Measurements from ENCODE around the gene GALNT17.
"Not testable (repeated sequence)": the region's sequence is repeated elsewhere in the genome, so short reads cannot be mapped to it uniquely, and the experiment has no call there.

The GALNT17 gene

GRCh38 chr7:71547426-71547825, 415.5 kb downstream of the GALNT17 start:
- H3K27me3 Mint-ChIP-seq = no peaks in the 10 kb centered on the region
- H3K4me1 Mint-ChIP-seq = no peaks in the 10 kb centered on the region
- DNase-seq = no peak
- H3K4me3 Mint-ChIP-seq = no peak overlapping the region
- no peak overlapping the region for H3K27ac Mint-ChIP-seq
- peaks cover 5 to 17% of the 10 kb centered on the region in 2 donors for H3K9me3 Mint-ChIP-seq
- ATAC-seq = no peak

GRCh38 chr7:71548746-71549145, 416.8 kb downstream of the GALNT17 start:
- H3K27me3 Mint-ChIP-seq = no peaks in the 10 kb centered on the region
- ATAC-seq (no peak), DNase-seq (no peak)
- H3K4me3 Mint-ChIP-seq = no peak overlapping the region
- H3K4me1 Mint-ChIP-seq = no peaks in the 10 kb centered on the region
- peaks cover 5 to 19% of the 10 kb centered on the region in 2 donors for H3K9me3 Mint-ChIP-seq
- no peak overlapping the region for H3K27ac Mint-ChIP-seq

DNA sequence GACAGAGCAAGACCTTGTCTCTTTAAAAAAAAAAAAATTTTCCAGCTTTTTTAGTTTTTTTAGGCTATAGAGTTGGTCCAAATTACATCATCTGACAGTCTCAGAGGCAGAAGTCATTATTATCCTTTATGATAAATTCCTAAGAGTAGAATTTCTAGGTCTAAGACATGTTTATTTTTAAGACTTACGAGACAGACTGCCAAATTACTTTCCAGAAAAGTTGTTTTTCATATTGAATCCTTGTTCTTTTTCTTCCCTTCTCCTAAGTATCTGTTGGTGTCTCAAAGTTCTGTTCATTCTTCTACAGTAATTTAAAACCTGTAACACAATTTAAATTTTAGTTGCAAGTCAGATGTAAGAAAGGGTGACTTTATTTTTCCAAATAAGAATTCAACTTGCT, 421.4 kb downstream of the GALNT17 start:
- no peak overlapping the region for H3K27ac Mint-ChIP-seq
- no peak for ATAC-seq
- H3K27me3 Mint-ChIP-seq = no peaks in the 10 kb centered on the region
- no peak for DNase-seq
- H3K9me3 Mint-ChIP-seq = peaks cover 10 to 32% of the 10 kb centered on the region in 2 donors
- no peaks in the 10 kb centered on the region for H3K4me1 Mint-ChIP-seq
- no peak overlapping the region for H3K4me3 Mint-ChIP-seq

DNA sequence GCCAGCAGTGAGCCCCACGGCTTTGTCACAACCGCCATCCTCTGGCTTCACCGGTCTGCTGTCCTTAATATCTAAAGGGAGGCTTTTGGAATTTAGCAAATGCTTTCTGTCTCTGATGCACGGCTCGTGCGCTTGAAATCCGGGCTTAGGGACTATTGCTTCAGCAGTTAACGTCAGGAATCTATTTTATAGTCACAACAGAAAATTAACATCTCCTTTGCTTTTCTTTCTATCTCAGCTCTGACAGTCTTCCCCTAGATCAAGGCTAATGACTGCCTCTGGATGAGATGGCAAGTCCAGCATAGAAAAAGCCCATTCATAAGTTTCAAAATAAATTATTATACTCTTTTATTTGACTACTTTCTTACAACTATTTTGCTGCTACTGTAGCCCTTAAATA, 423.8 kb downstream of the GALNT17 start:
- ATAC-seq = no peak
- Mint-ChIP-seq H3K27me3 (no peaks in the 10 kb centered on the region), H3K4me1 (no peaks in the 10 kb centered on the region), H3K27ac (no peak overlapping the region), H3K4me3 (no peak overlapping the region), H3K9me3 (peaks cover 10 to 24% of the 10 kb centered on the region in 2 donors)
- DNase-seq = no peak

GRCh38 chr7:71558806-71559613, 427.1 kb downstream of the GALNT17 start:
- no peak for ATAC-seq
- no peak for DNase-seq
- Mint-ChIP-seq H3K9me3 (peaks cover 8 to 11% of the 10 kb centered on the region in 2 donors), H3K27me3 (no peaks in the 10 kb centered on the region), H3K4me1 (no peaks in the 10 kb centered on the region), H3K4me3 (no peak overlapping the region), H3K27ac (no peak overlapping the region)

DNA sequence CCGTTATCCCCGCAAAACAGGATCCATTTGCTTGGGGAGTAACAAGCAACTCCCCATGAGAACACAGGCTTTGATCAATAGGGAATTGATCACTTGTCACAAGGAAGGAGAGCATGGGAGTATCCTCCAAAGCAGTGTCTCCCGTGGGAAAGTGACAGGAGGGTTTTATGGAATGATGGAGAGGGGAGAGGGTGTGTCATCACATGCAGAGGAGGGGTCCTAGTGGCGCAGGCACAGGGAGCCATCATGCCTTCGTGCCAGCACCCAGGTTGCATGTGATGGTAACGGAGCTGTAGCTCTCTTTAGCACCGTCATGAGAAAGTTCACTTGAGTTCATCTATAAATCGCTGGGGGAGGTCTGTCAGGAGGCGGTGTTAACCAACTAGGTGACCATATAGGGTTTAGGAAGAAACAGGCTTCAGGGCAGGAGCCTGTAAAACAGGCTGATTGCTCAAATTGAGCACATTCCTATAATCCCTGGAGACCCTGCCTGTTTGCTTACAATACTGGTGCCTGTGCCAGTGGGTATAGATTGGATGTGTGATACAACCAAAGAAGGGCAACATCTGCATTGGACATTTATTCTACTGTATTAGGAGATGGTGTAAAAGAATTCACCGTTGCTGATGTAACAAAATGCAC, 428.5 kb downstream of the GALNT17 start:
- ATAC-seq (no peak), DNase-seq (no peak)

GRCh38 chr7:71563276-71563675, 431.3 kb downstream of the GALNT17 start:
- Mint-ChIP-seq H3K4me1 (no peaks in the 10 kb centered on the region), H3K4me3 (no peak overlapping the region), H3K27ac (peak overlapping the region in 1 of 2 donors; percentile 90), H3K27me3 (no peaks in the 10 kb centered on the region), H3K9me3 (peaks cover 0 to 4% of the 10 kb centered on the region in 2 donors)
- no peak for ATAC-seq
- DNase-seq = no peak

More for the DNA sequence above, 428.5 kb downstream of the GALNT17 start:
- Mint-ChIP-seq H3K4me3 (no peak overlapping the region), H3K27ac (no peak overlapping the region), H3K4me1 (no peaks in the 10 kb centered on the region), H3K9me3 (peaks cover 0 to 8% of the 10 kb centered on the region in 2 donors), H3K27me3 (no peaks in the 10 kb centered on the region)

DNA sequence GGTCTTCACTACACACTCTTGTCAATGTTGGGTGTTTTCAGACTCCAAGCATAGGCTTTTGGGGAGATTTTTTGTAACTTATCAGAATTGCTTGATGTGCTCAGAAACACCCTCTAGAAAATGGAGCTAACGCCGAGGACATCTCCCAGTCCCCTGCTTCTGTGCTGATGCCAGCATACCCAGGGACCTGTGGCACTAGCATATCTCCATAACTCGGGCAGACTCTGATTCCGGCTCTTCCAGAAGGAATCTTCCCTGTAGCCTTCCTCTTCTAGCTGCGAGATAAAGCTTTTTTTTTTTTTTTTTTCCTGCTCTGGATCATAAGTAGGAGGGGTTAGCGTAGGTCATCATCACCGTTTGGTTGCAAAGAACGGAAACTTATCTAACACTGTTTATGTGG, 434.4 kb downstream of the GALNT17 start:
- H3K27me3 Mint-ChIP-seq = no peaks in the 10 kb centered on the region
- ATAC-seq (no peak), DNase-seq (no peak)
- no peak overlapping the region for H3K27ac Mint-ChIP-seq
- peaks cover 3 to 8% of the 10 kb centered on the region in 2 donors for H3K9me3 Mint-ChIP-seq
- no peak overlapping the region for H3K4me3 Mint-ChIP-seq
- H3K4me1 Mint-ChIP-seq = no peaks in the 10 kb centered on the region

GRCh38 chr7:71566991-71567390, 435.0 kb downstream of the GALNT17 start:
- Mint-ChIP-seq H3K4me1 (no peaks in the 10 kb centered on the region), H3K9me3 (peaks cover 0 to 8% of the 10 kb centered on the region in 2 donors), H3K27me3 (no peaks in the 10 kb centered on the region), H3K27ac (no peak overlapping the region), H3K4me3 (no peak overlapping the region)
- DNase-seq (no peak), ATAC-seq (no peak)

DNA sequence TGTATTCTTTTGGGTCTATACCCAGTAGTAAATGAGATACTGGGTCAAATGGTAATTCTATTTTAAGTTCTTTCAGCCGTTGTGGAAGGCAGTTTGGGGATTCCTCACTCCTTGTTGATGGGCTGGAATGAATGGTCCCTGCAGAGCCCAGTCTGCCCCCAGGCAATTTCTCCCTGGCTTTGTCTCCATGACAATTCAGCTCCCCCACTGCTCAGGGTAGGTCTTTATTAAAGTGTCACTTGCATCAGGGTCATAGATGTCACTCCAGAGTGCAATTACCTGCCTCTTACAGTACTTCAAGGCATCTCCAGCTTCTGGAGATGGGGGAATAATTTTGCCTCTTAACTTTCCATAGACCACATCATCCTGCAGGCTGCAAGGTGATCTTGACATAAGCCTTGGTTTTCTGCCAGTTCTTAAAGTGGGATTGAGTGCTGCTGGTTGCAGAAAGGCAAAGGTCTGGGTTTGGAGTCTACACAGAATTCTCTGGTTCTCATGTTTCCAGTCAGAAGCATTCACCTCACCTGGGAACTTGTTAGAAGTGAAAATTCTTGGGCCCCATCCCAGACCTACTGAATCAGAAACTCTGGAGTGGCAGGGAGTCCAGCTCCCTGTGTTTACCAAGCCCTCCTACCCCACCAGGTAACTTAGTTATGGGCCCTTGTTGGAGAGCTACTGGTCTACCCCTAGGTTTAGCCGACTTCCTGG, 442.4 kb downstream of the GALNT17 start:
- ATAC-seq = no peak
- Mint-ChIP-seq H3K9me3 (peaks cover 4 to 8% of the 10 kb centered on the region in 2 donors), H3K27me3 (no peaks in the 10 kb centered on the region), H3K27ac (no peak overlapping the region), H3K4me1 (no peaks in the 10 kb centered on the region), H3K4me3 (no peak overlapping the region)
- no peak for DNase-seq

- no peaks in the 10 kb centered on the region for H3K27me3 Mint-ChIP-seq
- H3K4me3 Mint-ChIP-seq = no peak overlapping the region
- ATAC-seq (no peak), DNase-seq (no peak)
- H3K4me1 Mint-ChIP-seq = no peaks in the 10 kb centered on the region
- no peak overlapping the region for H3K27ac Mint-ChIP-seq
- peaks cover 0 to 4% of the 10 kb centered on the region in 2 donors for H3K9me3 Mint-ChIP-seq
Measured at GRCh38 chr7:71580027-71580426, 448.1 kb downstream of the GALNT17 start.

DNA sequence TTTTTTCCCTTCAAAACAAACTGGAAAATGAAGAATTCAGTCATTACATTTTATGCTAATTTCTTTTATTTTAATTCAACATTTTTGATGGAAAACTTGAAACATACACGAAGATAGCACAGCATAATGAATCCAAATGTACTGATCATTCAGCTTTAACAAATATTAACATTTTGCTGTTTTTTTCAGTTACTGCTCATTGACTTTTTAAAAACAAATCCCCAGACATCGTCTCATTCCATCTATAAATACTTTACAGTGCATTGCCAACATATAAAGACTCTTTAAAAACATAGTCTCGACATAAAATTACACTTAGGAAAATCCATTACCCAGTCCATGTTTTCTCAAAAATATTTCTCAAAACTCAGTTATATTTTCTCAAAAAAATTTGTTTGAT, 452.3 kb downstream of the GALNT17 start:
- no peak overlapping the region for H3K27ac Mint-ChIP-seq
- H3K4me1 Mint-ChIP-seq = no peaks in the 10 kb centered on the region
- no peaks in the 10 kb centered on the region for H3K9me3 Mint-ChIP-seq
- DNase-seq (no peak), ATAC-seq (no peak)
- no peak overlapping the region for H3K4me3 Mint-ChIP-seq
- no peaks in the 10 kb centered on the region for H3K27me3 Mint-ChIP-seq

GRCh38 chr7:71591876-71592275, 459.9 kb downstream of the GALNT17 start:
- H3K27me3 Mint-ChIP-seq = no peaks in the 10 kb centered on the region
- no peak overlapping the region for H3K4me3 Mint-ChIP-seq
- ATAC-seq (no peak), DNase-seq (no peak)
- H3K4me1 Mint-ChIP-seq = no peaks in the 10 kb centered on the region
- peaks cover 8 to 23% of the 10 kb centered on the region in 2 donors for H3K9me3 Mint-ChIP-seq
- peak overlapping the region; percentile 35 to 80 for H3K27ac Mint-ChIP-seq

- not testable (repeated sequence) for H3K27me3 Mint-ChIP-seq, H3K4me1 Mint-ChIP-seq, ATAC-seq, H3K4me3 Mint-ChIP-seq, H3K27ac Mint-ChIP-seq, DNase-seq
- peaks cover 8 to 23% of the 10 kb centered on the region in 2 donors for H3K9me3 Mint-ChIP-seq
Measured at GRCh38 chr7:71592388-71592787, 460.4 kb downstream of the GALNT17 start.

- Mint-ChIP-seq H3K9me3 (peaks cover 14 to 31% of the 10 kb centered on the region in 2 donors), H3K4me3 (no peak overlapping the region)
Measured at GRCh38 chr7:71594736-71595135, 462.8 kb downstream of the GALNT17 start.

DNA sequence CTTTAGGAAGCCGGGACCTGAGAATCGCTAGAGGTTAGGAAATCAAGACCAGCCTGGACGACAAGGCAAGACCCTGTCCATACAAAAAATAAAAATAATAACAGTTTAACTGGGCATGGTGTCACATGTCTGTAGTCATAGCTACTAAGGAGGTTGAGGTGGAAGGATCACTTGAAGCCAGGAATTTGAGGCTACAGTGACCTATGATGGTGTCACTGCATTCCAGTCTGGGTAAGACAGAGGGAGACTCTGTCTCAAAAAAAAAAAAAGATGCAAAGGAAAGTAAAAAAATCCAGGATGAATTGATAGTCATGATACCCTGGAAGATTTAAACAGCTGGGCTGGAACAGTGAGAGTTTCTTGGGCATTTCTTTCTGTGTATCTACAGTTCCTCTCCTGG, 463.2 kb downstream of the GALNT17 start:
- ATAC-seq (no peak), DNase-seq (no peak)
- no peak overlapping the region for H3K27ac Mint-ChIP-seq
- H3K4me1 Mint-ChIP-seq = no peaks in the 10 kb centered on the region
- H3K9me3 Mint-ChIP-seq = peaks cover 19 to 31% of the 10 kb centered on the region in 2 donors
- H3K4me3 Mint-ChIP-seq = no peak overlapping the region
- H3K27me3 Mint-ChIP-seq = no peaks in the 10 kb centered on the region

More at GRCh38 chr7:71594736-71595135, 462.8 kb downstream of the GALNT17 start:
- Mint-ChIP-seq H3K27me3 (no peaks in the 10 kb centered on the region), H3K4me1 (no peaks in the 10 kb centered on the region), H3K27ac (no peak overlapping the region)
- no peak for DNase-seq
- no peak for ATAC-seq

All from stimulated activated naive CD8-positive, alpha-beta T cell treated with anti-CD3 and anti-CD28 coated beads, Interleukin-15, amount 100 ng/mL, for 72 hours (primary cell).